NCI-H2081 treated with DMSO at 0.1 percent for 48 hours (cell line): ENCODE results near the gene PSME3IP1.

Source experiments
- DNase-seq: peaks from one replicate; lab custom pipeline; 2025; lab: John Stamatoyannopoulos, UW

PSME3IP1 gene

GRCh38 chr16:57167538-57167937, 18.3 kb downstream of the PSME3IP1 start:
- DNase-seq = no peak

- DNase-seq = no peak
Observed at GRCh38 chr16:57166951-57167350, 18.9 kb downstream of the PSME3IP1 start.

- no peak for DNase-seq
Observed at GRCh38 chr16:57166451-57166850, 19.4 kb downstream of the PSME3IP1 start.

GRCh38 chr16:57165938-57166337, 19.9 kb downstream of the PSME3IP1 start:
- DNase-seq = no peak

- DNase-seq = no peak
Observed at GRCh38 chr16:57165483-57165882, 20.4 kb downstream of the PSME3IP1 start.

- DNase-seq = no peak
Observed at GRCh38 chr16:57163842-57164241, 22.0 kb downstream of the PSME3IP1 start.

GRCh38 chr16:57159447-57159846, 26.4 kb downstream of the PSME3IP1 start:
- no peak for DNase-seq

GRCh38 chr16:57157533-57157932, 28.3 kb downstream of the PSME3IP1 start:
- DNase-seq = no peak

- DNase-seq = no peak
Observed at GRCh38 chr16:57156351-57156703, 29.5 kb downstream of the PSME3IP1 start.

GRCh38 chr16:57155702-57156350, 30.0 kb downstream of the PSME3IP1 start:
- DNase-seq = no peak

GRCh38 chr16:57153841-57154240, 32.0 kb downstream of the PSME3IP1 start:
- no peak for DNase-seq

- DNase-seq = no peak
Observed at GRCh38 chr16:57152096-57153093, 33.4 kb downstream of the PSME3IP1 start.

- no peak for DNase-seq
Observed at GRCh38 chr16:57151369-57151768, 34.5 kb downstream of the PSME3IP1 start.

GRCh38 chr16:57150682-57151330, 35.0 kb downstream of the PSME3IP1 start:
- DNase-seq = no peak

GRCh38 chr16:57149391-57149790, 36.4 kb downstream of the PSME3IP1 start:
- no peak for DNase-seq

GRCh38 chr16:57148481-57148880, 37.4 kb downstream of the PSME3IP1 start:
- DNase-seq = no peak

- no peak for DNase-seq
Observed at GRCh38 chr16:57147381-57148221, 38.2 kb downstream of the PSME3IP1 start.

- DNase-seq = no peak
Observed at GRCh38 chr16:57146735-57147134, 39.1 kb downstream of the PSME3IP1 start.

GRCh38 chr16:57146040-57146647, 39.7 kb downstream of the PSME3IP1 start:
- no peak for DNase-seq

GRCh38 chr16:57145046-57146021, 40.5 kb downstream of the PSME3IP1 start:
- DNase-seq = no peak
